ENCODE data around the gene PLD4. TPM values are rescaled to one million over a fixed set of nuclear protein-coding genes. Genes with fewer than 3 reads are reported as not detected.

The PLD4 gene
- total and polyA plus RNA-seq, 2 of the 8 experiments (the other 6 are each of a cell fraction or from before 2014, with no cell fraction given): 0.05 TPM; not detected in 1

DNA sequence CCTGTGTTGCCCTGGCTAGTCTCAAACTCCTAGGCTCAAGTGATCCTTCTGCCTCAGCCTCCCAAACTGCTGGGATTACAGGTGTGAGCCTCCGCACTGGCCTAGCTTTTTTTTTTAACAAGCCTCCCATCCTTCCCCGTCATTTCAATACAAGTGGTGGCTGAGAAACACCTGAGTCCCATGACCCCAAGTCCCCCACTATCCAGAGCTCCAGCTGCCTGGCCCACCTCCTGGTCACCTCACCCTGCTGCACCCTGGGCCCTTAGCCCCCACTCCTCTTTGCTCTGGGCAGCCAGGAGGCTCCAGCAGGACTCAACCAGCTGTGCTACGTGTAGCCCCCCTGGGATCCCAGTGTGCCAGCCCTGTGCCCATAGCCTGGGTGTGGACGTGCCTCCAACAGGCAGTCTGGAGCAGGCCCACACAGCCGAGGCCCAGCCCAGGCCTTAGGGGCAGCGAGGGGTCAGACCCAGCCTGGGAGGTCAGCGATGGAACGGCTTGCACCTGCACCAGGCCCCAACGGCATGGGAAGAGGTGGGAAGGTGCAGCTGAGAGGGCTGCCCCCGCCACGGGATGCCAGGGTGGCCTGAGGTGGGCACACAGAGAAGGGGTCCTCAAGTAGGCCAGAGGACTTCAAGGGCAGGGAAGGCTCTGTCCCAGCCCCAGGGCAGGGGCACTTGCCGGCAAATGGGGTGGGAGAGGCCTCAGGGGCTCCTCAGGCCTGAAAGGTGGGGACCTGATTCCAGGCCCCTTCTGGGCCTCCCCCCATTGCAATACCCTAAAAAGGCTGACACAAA, 47.0 kb downstream of the PLD4 start (continued):
- no peak for TF ChIP-seq BCL11A (IDR thresholded peaks at IDR 0.05; ENCODE audit: low read depth in 2 of 2, low read length in 2 of 2)
- TF ChIP-seq NRF1 (IDR thresholded peaks at IDR 0.05; ENCODE audit: low read depth, low read length): no peak
- no peak for TF ChIP-seq RXRA (IDR thresholded peaks at IDR 0.05; ENCODE audit: insufficient read depth, low read depth, low read length)
- no peak for TF ChIP-seq SP4 (IDR thresholded peaks at IDR 0.05; ENCODE audit: low read length)
- TF ChIP-seq EGR1 (IDR thresholded peaks at IDR 0.05; ENCODE audit: borderline replicate concordance, low read depth, low read length): no peak
- TF ChIP-seq JUN (IDR thresholded peaks at IDR 0.05; ENCODE audit: low read depth, low read length): no peak
- no peak for TF ChIP-seq BRCA1 (IDR thresholded peaks at IDR 0.05; ENCODE audit: low read depth, low read length)
- no peak for TF ChIP-seq GTF2F1 (IDR thresholded peaks at IDR 0.05; ENCODE audit: borderline replicate concordance, low read depth, low read length)
- no peak for TF ChIP-seq CBX8 (IDR thresholded peaks at IDR 0.05; ENCODE audit: borderline replicate concordance, low read depth, low read length)
- no peak for TF ChIP-seq SRF (IDR thresholded peaks at IDR 0.05; ENCODE audit: low read depth, low read length)

Data from H1 (cell line).